HepG2 (cell line): Measurements from ENCODE around the gene NFATC2.

Experiments
- AFF4 ChIP-seq: sonication (generic); formaldehyde crosslinking; IDR thresholded peaks from 2 replicates; pipeline ENCODE4 v1.4.0; 2020; ENCODE audit warnings: missing genetic modification reagents
- ARNT ChIP-seq: fragments of 450-650 bp; IDR thresholded peaks from 2 replicates; pipeline ENCODE4 v1.6.1; 2017
- ATF4 ChIP-seq, 2 experiments: fragments of 450-650 bp in 1 of 2; sonication (generic) in 1 of 2; formaldehyde crosslinking; IDR thresholded peaks; 2 replicates each; pipeline versions ENCODE4 v1.5.0 to v1.8.0; 2020 to 2022; ENCODE audit warnings: mild to moderate bottlenecking in 1 of 2, missing genetic modification reagents in 1 of 2
- CTCF ChIP-seq: sonication (generic); formaldehyde crosslinking; IDR thresholded peaks from 2 replicates; pipeline ENCODE4 v1.5.0; 2020; ENCODE audit warnings: mild to moderate bottlenecking, missing genetic modification reagents, moderate library complexity
- EP300 ChIP-seq, 3 experiments: sonication (generic) in 1 of 3; formaldehyde crosslinking in 1 of 3; IDR thresholded peaks; 2 replicates each; pipeline versions ENCODE4 v1.5.1 to v1.6.1; 2011 to 2020; ENCODE audit warnings: low read depth in 2 of 3, low read length in 2 of 3, borderline replicate concordance in 1 of 3, improper control_type of control experiment in 1 of 3, mild to moderate bottlenecking in 1 of 3, missing genetic modification reagents in 1 of 3, moderate library complexity in 1 of 3
- HOXA3 ChIP-seq: sonication (generic); formaldehyde crosslinking; IDR thresholded peaks from 2 replicates; pipeline ENCODE4 v1.5.0; 2020; ENCODE audit warnings: missing genetic modification reagents
- KDM1A ChIP-seq: IDR thresholded peaks from 2 replicates; pipeline ENCODE4 v1.6.1; 2016; ENCODE audit warnings: missing compliant biosample characterization
- MYNN ChIP-seq: sonication (generic); formaldehyde crosslinking; IDR thresholded peaks from 2 replicates; pipeline ENCODE4 v1.4.0; 2020; ENCODE audit warnings: mild to moderate bottlenecking, low read depth, missing genetic modification reagents
- PBX3 ChIP-seq: sonication (generic); formaldehyde crosslinking; IDR thresholded peaks from 2 replicates; pipeline ENCODE4 v1.8.1; 2023; ENCODE audit warnings: missing genetic modification reagents, inconsistent platforms, borderline replicate concordance
- PCBP2 ChIP-seq: fragments of 200-400 bp; formaldehyde crosslinking; optimal IDR thresholded peaks from 2 replicates; pipeline ENCODE3; 2018; ENCODE audit warnings: low read length, low read depth; ENCODE audit not compliant: poor library complexity, severe bottlenecking
- RAD21 ChIP-seq: fragments of 450-650 bp; formaldehyde crosslinking; IDR thresholded peaks from 2 replicates; pipeline ENCODE4 v1.5.0; 2020; ENCODE audit warnings: mild to moderate bottlenecking
- TCF7 ChIP-seq: sonication (generic); IDR thresholded peaks from 2 replicates; pipeline ENCODE4 v1.6.1; 2016; ENCODE audit warnings: antibody characterized with exemption, low read depth
- USF2 ChIP-seq, 2 experiments: sonication (generic) in 1 of 2; formaldehyde crosslinking in 1 of 2; IDR thresholded peaks; 2 replicates each; pipeline versions ENCODE4 v1.5.1 to v1.6.1; 2011 to 2020; ENCODE audit warnings: borderline replicate concordance in 1 of 2, low read depth in 1 of 2, low read length in 1 of 2, mild to moderate bottlenecking in 1 of 2, missing genetic modification reagents in 1 of 2, moderate library complexity in 1 of 2
- ZBTB33 ChIP-seq: sonication (generic); formaldehyde crosslinking; IDR thresholded peaks from 2 replicates; pipeline ENCODE4 v1.4.0; 2020; ENCODE audit warnings: missing genetic modification reagents

- TF ChIP-seq ZBTB33 (CRISPR knock-in tag) = no peak
- TF ChIP-seq ATF4 (CRISPR knock-in tag; IDR thresholded peaks at IDR 0.05) = no peak
- no peak for TF ChIP-seq ARNT
- no peak for TF ChIP-seq USF2 (IDR thresholded peaks at IDR 0.05; ENCODE audit: low read depth, low read length)
- TF ChIP-seq USF2 (CRISPR knock-in tag; IDR thresholded peaks at IDR 0.05; ENCODE audit: borderline replicate concordance) = no peak
- TF ChIP-seq AFF4 (CRISPR knock-in tag) = no peak
- TF ChIP-seq PCBP2 = no peak
- no peak for TF ChIP-seq CTCF (CRISPR knock-in tag)
- no peak for TF ChIP-seq TCF7
- no peak for TF ChIP-seq EP300 (IDR thresholded peaks at IDR 0.05; ENCODE audit: low read depth in 2 of 2, low read length in 2 of 2)
- no peak for TF ChIP-seq EP300 (CRISPR knock-in tag; IDR thresholded peaks at IDR 0.05; ENCODE audit: borderline replicate concordance)
- no peak for TF ChIP-seq MYNN (CRISPR knock-in tag)
- no peak for TF ChIP-seq KDM1A (CRISPR knock-in tag)
- TF ChIP-seq HOXA3 = no peak
- TF ChIP-seq RAD21 (CRISPR knock-in tag) = no peak
- no peak for TF ChIP-seq PBX3 (CRISPR knock-in tag)
Measured at GRCh38 chr20:51513545-51513944, 29.0 kb downstream of the NFATC2 start.
